Neural crest cell (in vitro differentiated cells): ENCODE data around the gene C3orf20. TPM values are rescaled to one million over a fixed set of nuclear protein-coding genes. Genes with fewer than 3 reads are reported as not detected.

Experiments
- DNase-seq: peaks from one replicate; pipeline ENCODE4 v3.0.0; 2021; ENCODE audit warnings: low read depth, mixed read lengths, low spot score
- H3K27ac Mint-ChIP-seq: one replicate; pipeline ENCODE4 v1.8.0; 2021; ENCODE audit warnings: mild to moderate bottlenecking, mixed read lengths; ENCODE audit not compliant: unreplicated experiment
- H3K27me3 Mint-ChIP-seq: 2 replicates; pipeline ENCODE4 v1.8.0; 2021; ENCODE audit warnings: low read depth, mild to moderate bottlenecking, mixed read lengths
- H3K36me3 Mint-ChIP-seq: 2 replicates; pipeline ENCODE4 v1.8.0; 2021; ENCODE audit warnings: low read depth, mild to moderate bottlenecking, mixed read lengths
- H3K4me1 Mint-ChIP-seq: 2 replicates; pipeline ENCODE4 v1.8.0; 2021; ENCODE audit warnings: mixed read lengths
- H3K4me3 Mint-ChIP-seq: one replicate; pipeline ENCODE4 v1.8.0; 2021; ENCODE audit warnings: mild to moderate bottlenecking, mixed read lengths
- H3K9me3 Mint-ChIP-seq: 2 replicates; pipeline ENCODE4 v1.8.0; 2021; ENCODE audit warnings: mixed read lengths
- CTCF ChIP-seq: fragments of 200-600 bp; sonication (generic); conservative IDR thresholded peaks from 2 replicates; pipeline ENCODE4 v1.5.0; 2021; ENCODE audit warnings: antibody characterized with exemption, mild to moderate bottlenecking
- total RNA-seq: library from RNA; stranded (reverse); gene quantifications from 2 replicates; pipeline ENCODE4 v1.2.1, GENCODE V29; 2021

Gene C3orf20
- total RNA-seq, 1 donor from 2014 or later, result 0.14 TPM

GRCh38 chr3:14663396-14664135 is 11.4 kb upstream of the C3orf20 start:
- no peaks in the 10 kb centered on the region for H3K27me3 Mint-ChIP-seq
- peaks cover 13% of the 10 kb centered on the region for H3K36me3 Mint-ChIP-seq
- peak overlapping the region; percentile 20 for H3K27ac Mint-ChIP-seq
- no peak for DNase-seq
- H3K4me3 Mint-ChIP-seq, result no peak overlapping the region
- no peak for TF ChIP-seq CTCF
- no peaks in the 10 kb centered on the region for H3K4me1 Mint-ChIP-seq
- H3K9me3 Mint-ChIP-seq, result no peaks in the 10 kb centered on the region

GRCh38 chr3:14664170-14664569 is 10.8 kb upstream of the C3orf20 start:
- Mint-ChIP-seq H3K36me3 (peaks cover 13% of the 10 kb centered on the region), H3K4me1 (no peaks in the 10 kb centered on the region), H3K4me3 (no peak overlapping the region), H3K27me3 (no peaks in the 10 kb centered on the region), H3K9me3 (no peaks in the 10 kb centered on the region), H3K27ac (no peak overlapping the region)
- no peak for DNase-seq
- TF ChIP-seq CTCF, result no peak

GRCh38 chr3:14672588-14672987 is 2.4 kb upstream of the C3orf20 start:
- Mint-ChIP-seq H3K36me3 (peaks cover 13% of the 10 kb centered on the region), H3K9me3 (no peaks in the 10 kb centered on the region), H3K4me1 (no peaks in the 10 kb centered on the region), H3K27me3 (no peaks in the 10 kb centered on the region), H3K27ac (no peak overlapping the region), H3K4me3 (no peak overlapping the region)
- no peak for DNase-seq
- TF ChIP-seq CTCF, result no peak

- H3K36me3 Mint-ChIP-seq, result peaks cover 10% of the 10 kb centered on the region
- H3K27me3 Mint-ChIP-seq, result no peaks in the 10 kb centered on the region
- H3K9me3 Mint-ChIP-seq, result peaks cover 4% of the 10 kb centered on the region
- TF ChIP-seq CTCF, result no peak
- DNase-seq, result no peak
- H3K27ac Mint-ChIP-seq, result no peak overlapping the region
- H3K4me1 Mint-ChIP-seq, result no peaks in the 10 kb centered on the region
- no peak overlapping the region for H3K4me3 Mint-ChIP-seq
Observed at GRCh38 chr3:14676881-14677280, 1.9 kb downstream of the C3orf20 start.

- no peaks in the 10 kb centered on the region for H3K27me3 Mint-ChIP-seq
- no peaks in the 10 kb centered on the region for H3K4me1 Mint-ChIP-seq
- no peak overlapping the region for H3K4me3 Mint-ChIP-seq
Observed at GRCh38 chr3:14678015-14678503, 3.1 kb downstream of the C3orf20 start.

More at GRCh38 chr3:14678015-14678503, 3.1 kb downstream of the C3orf20 start:
- Mint-ChIP-seq H3K27ac (peak overlapping the region; percentile 5), H3K36me3 (peaks cover 4% of the 10 kb centered on the region), H3K9me3 (peaks cover 4% of the 10 kb centered on the region)
- no peak for DNase-seq
- no peak for TF ChIP-seq CTCF
